Mesothelial cell of epicardium (in vitro differentiated cells): ENCODE measurements around the gene LPIN1. TPM values are rescaled to one million over a fixed set of nuclear protein-coding genes. Genes with fewer than 3 reads are reported as not detected.

Experiments used
- DNase-seq, 2 experiments: peaks; one replicate each; pipeline ENCODE4 v3.0.0; 2021; ENCODE audit warnings: low spot score in 2 of 2; ENCODE audit not compliant: unreplicated experiment in 2 of 2
- H3K27ac Mint-ChIP-seq: 2 replicates; pipeline ENCODE4 v1.8.0; 2021; ENCODE audit warnings: mixed read lengths
- H3K27me3 Mint-ChIP-seq: 2 replicates; pipeline ENCODE4 v1.8.0; 2021; ENCODE audit warnings: low read depth, mixed read lengths
- H3K36me3 Mint-ChIP-seq: 2 replicates; pipeline ENCODE4 v1.8.0; 2021; ENCODE audit warnings: mixed read lengths
- H3K4me1 Mint-ChIP-seq: 2 replicates; pipeline ENCODE4 v1.8.0; 2021; ENCODE audit warnings: mixed read lengths
- H3K4me3 Mint-ChIP-seq: 2 replicates; pipeline ENCODE4 v1.8.0; 2021; ENCODE audit warnings: mild to moderate bottlenecking, moderate library complexity, mixed read lengths
- H3K9me3 Mint-ChIP-seq: 2 replicates; pipeline ENCODE4 v1.8.0; 2021; ENCODE audit warnings: mixed read lengths
- total RNA-seq: library from RNA; stranded (reverse); gene quantifications from 3 replicates; pipeline ENCODE4 v1.2.1, GENCODE V29; 2021
- TF ChIP-seq, protein P1 (sequence below): fragments of 200-600 bp; sonication (generic); IDR thresholded peaks from one replicate; pipeline ENCODE4 v1.5.0; 2021; ENCODE audit warnings: antibody characterized with exemption; ENCODE audit not compliant: unreplicated experiment

The LPIN1 gene
- total RNA-seq, 1 donor from 2014 or later = 36.1 TPM

DNA sequence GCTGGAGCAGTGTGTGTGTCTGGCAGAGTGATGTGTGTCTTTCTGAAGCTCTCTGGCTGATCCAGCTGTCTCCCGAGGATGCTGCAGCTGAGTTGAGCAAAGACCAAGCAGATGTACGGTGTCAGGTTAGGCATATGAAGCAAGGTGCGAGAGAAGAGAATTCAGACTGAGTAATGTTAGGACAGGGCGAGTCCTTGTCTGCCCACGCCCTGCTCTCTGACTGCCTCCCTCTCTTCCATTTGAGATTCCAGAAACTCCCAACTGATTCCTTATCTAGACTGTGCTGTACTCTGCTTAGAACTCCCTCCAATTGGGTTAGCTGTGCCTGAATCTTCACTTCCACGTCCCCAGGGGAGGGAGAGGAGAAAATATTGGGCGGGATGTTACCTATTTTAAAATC, 25.7 kb upstream of the LPIN1 start:
- Mint-ChIP-seq H3K4me1 (peaks cover 16% of the 10 kb centered on the region), H3K4me3 (no peak overlapping the region), H3K27me3 (peaks cover 22% of the 10 kb centered on the region), H3K27ac (no peak overlapping the region), H3K9me3 (no peaks in the 10 kb centered on the region), H3K36me3 (no peaks in the 10 kb centered on the region)
- no peak for DNase-seq
- TF ChIP-seq, protein P1, sequence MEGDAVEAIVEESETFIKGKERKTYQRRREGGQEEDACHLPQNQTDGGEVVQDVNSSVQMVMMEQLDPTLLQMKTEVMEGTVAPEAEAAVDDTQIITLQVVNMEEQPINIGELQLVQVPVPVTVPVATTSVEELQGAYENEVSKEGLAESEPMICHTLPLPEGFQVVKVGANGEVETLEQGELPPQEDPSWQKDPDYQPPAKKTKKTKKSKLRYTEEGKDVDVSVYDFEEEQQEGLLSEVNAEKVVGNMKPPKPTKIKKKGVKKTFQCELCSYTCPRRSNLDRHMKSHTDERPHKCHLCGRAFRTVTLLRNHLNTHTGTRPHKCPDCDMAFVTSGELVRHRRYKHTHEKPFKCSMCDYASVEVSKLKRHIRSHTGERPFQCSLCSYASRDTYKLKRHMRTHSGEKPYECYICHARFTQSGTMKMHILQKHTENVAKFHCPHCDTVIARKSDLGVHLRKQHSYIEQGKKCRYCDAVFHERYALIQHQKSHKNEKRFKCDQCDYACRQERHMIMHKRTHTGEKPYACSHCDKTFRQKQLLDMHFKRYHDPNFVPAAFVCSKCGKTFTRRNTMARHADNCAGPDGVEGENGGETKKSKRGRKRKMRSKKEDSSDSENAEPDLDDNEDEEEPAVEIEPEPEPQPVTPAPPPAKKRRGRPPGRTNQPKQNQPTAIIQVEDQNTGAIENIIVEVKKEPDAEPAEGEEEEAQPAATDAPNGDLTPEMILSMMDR = no peak

DNA sequence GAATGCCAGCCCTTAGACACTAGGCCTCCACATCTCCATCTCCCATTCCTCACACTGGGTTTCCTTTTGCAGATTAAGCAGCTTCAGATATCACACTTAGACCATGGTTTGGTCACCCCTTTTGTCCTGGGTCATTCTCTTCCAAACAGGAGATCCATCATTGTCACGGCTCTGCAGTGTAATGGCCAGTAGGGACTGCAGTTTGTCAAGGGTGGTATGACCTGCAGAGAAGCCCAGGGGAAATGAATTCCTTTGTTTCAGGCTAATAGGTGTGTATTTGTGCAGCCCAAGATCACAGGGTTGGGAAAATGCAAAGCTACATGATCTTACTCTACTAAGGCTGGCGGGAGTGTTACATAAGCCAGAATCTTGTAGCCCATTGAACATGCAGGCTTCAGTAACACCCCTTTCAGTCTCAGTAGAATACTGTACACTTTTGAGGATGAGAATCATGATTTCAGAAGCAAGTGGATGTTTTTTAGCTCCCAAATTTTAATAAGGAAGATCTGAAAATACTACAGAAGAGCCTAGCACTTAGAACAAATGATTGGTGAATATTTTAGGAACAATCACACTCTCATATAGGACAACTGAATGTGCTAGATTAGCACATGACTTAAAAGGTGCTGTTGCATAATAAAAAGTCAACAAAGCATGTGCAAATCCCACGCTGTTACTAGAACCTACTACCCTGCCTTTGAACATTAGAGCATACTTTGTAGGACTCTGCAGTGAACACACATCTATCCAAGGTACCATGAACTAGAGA, 24.0 kb upstream of the LPIN1 start:
- Mint-ChIP-seq H3K27me3 (peaks cover 21% of the 10 kb centered on the region), H3K4me3 (no peak overlapping the region), H3K36me3 (no peaks in the 10 kb centered on the region), H3K9me3 (no peaks in the 10 kb centered on the region), H3K4me1 (peaks cover 20% of the 10 kb centered on the region), H3K27ac (no peak overlapping the region)
- TF ChIP-seq, protein P1 = no peak
- no peak for DNase-seq

DNA sequence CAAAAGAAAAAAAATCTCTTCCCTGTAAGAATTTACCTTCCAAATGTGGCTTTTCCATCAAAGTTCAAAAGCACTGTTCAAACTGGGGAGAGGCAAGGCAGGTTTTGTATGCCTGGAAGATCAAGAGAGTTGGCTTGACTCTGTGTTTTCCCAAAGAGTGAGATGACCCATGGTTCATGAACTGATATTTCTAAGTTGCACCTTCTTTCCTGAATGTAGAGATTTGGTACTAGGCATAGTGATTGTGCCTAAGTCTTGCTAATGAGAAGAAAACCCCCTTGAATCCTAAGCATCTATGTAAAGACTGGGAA, 23.4 kb upstream of the LPIN1 start:
- Mint-ChIP-seq H3K4me3 (no peak overlapping the region), H3K36me3 (no peaks in the 10 kb centered on the region), H3K9me3 (no peaks in the 10 kb centered on the region), H3K27me3 (peaks cover 20% of the 10 kb centered on the region), H3K4me1 (peaks cover 18% of the 10 kb centered on the region), H3K27ac (no peak overlapping the region)
- TF ChIP-seq, protein P1 = no peak
- no peak for DNase-seq

DNA sequence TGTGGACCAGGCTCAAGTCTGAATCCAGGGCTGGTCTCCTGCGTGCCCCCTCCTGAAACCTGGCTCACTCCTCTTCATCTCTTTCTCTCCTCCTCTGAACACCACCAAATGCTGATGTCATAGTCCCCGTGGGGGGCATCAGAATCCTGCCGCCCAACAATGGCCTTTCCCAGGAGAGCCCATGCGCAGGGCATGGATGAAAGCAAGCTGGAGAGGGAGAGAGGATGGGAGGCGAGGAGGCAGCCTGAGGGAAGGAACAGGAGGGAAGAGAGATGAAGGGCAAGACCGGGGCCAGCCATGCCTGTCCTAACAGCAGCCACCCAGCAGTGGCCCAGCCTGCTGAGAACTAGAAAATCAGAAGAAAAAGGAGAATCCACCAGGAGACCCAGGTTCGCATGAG, 22.3 kb upstream of the LPIN1 start:
- H3K27me3 Mint-ChIP-seq = peaks cover 14% of the 10 kb centered on the region
- no peak for DNase-seq
- H3K27ac Mint-ChIP-seq = no peak overlapping the region
- TF ChIP-seq, protein P1 = no peak
- H3K36me3 Mint-ChIP-seq = no peaks in the 10 kb centered on the region
- peaks cover 15% of the 10 kb centered on the region for H3K4me1 Mint-ChIP-seq
- H3K4me3 Mint-ChIP-seq = no peak overlapping the region
- no peaks in the 10 kb centered on the region for H3K9me3 Mint-ChIP-seq

DNA sequence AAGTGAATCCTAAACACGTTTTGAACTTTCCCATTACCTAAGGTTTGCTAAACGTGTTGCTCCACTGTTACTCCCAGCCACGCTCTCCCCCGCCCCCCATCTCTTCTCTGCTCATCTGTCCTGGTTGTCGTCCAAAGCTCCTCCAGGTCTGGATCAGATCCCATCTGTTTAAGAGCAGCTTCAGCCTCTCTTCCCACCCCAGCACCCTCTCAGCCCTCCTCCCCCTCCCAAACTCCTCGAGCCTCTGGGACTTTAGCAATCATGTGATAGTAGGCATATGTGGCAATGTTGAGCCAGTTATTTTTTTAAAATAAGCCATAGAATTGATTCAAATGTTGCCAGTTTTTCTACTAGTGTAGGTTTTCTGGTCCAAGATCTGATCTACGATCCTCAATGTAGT, 20.0 kb upstream of the LPIN1 start:
- peaks cover 14% of the 10 kb centered on the region for H3K27me3 Mint-ChIP-seq
- H3K9me3 Mint-ChIP-seq = no peaks in the 10 kb centered on the region
- H3K36me3 Mint-ChIP-seq = no peaks in the 10 kb centered on the region
- TF ChIP-seq, protein P1 = no peak
- H3K4me3 Mint-ChIP-seq = no peak overlapping the region
- H3K27ac Mint-ChIP-seq = no peak overlapping the region
- H3K4me1 Mint-ChIP-seq = peaks cover 11% of the 10 kb centered on the region
- no peak for DNase-seq
